GM12878 (cell line): Measurements from ENCODE around the gene NMT1. TPM values are rescaled to one million over a fixed set of nuclear protein-coding genes. Genes with fewer than 3 reads are reported as not detected.

Source experiments
- ASH2L ChIP-seq: fragments of 300-600, 200-600 bp; sonication (generic); IDR thresholded peaks from 2 replicates; pipeline ENCODE4 v1.6.1; 2017; ENCODE audit warnings: low read depth, mild to moderate bottlenecking, borderline replicate concordance
- ATF3 ChIP-seq: IDR thresholded peaks from 2 replicates; pipeline ENCODE4 v1.6.1; 2011; ENCODE audit warnings: low read depth, mild to moderate bottlenecking, low read length, moderate library complexity, borderline replicate concordance; ENCODE audit errors: extremely low read depth
- BCLAF1 ChIP-seq: fragments of 450-650 bp; IDR thresholded peaks from 2 replicates; pipeline ENCODE4 v1.6.1; 2017; ENCODE audit warnings: antibody characterized with exemption, mild to moderate bottlenecking, moderate library complexity
- BMI1 ChIP-seq: fragments of 450-650 bp; IDR thresholded peaks from 2 replicates; pipeline ENCODE4 v1.6.1; 2016; ENCODE audit warnings: mild to moderate bottlenecking, moderate library complexity, borderline replicate concordance
- DPF2 ChIP-seq: fragments of 450-650 bp; IDR thresholded peaks from 2 replicates; pipeline ENCODE4 v1.6.1; 2017; ENCODE audit warnings: mild to moderate bottlenecking
- FOXK2 ChIP-seq: fragments of 450-650 bp; IDR thresholded peaks from 2 replicates; pipeline ENCODE4 v1.6.1; 2017; ENCODE audit warnings: mild to moderate bottlenecking, moderate library complexity
- JUNB ChIP-seq: IDR thresholded peaks from 2 replicates; pipeline ENCODE4 v1.6.1; 2016; ENCODE audit warnings: antibody characterized with exemption, mild to moderate bottlenecking
- MYB ChIP-seq: fragments of 150-350 bp; IDR thresholded peaks from 2 replicates; pipeline ENCODE4 v1.6.1; 2014; ENCODE audit warnings: mild to moderate bottlenecking, low read depth, low read length, borderline replicate concordance
- NR2C1 ChIP-seq: fragments of 450-650 bp; IDR thresholded peaks from 2 replicates; pipeline ENCODE4 v1.6.1; 2017; ENCODE audit warnings: antibody characterized with exemption, mild to moderate bottlenecking, moderate library complexity
- SMARCA5 ChIP-seq: fragments of 450-650 bp; IDR thresholded peaks from 2 replicates; pipeline ENCODE4 v1.6.1; 2017; ENCODE audit warnings: mild to moderate bottlenecking
- SUPT20H ChIP-seq: IDR thresholded peaks from 2 replicates; pipeline ENCODE4 v1.6.1; 2011; ENCODE audit warnings: low read depth, mild to moderate bottlenecking, low read length, moderate library complexity, borderline replicate concordance; ENCODE audit not compliant: control insufficient read depth
- ZBTB11 ChIP-seq: fragments of 450-650 bp; formaldehyde crosslinking; IDR thresholded peaks from 2 replicates; pipeline ENCODE4 v1.5.0; 2022; ENCODE audit warnings: mild to moderate bottlenecking, missing genetic modification characterization
- ZNF384 ChIP-seq: IDR thresholded peaks from 2 replicates; pipeline ENCODE4 v1.6.1; 2012; ENCODE audit warnings: low read depth, mild to moderate bottlenecking, low read length, improper control_type of control experiment, borderline replicate concordance
- ZZZ3 ChIP-seq: IDR thresholded peaks from 2 replicates; pipeline ENCODE4 v1.6.1; 2011; ENCODE audit warnings: low read depth; ENCODE audit not compliant: control insufficient read depth, insufficient read length
- polyA plus RNA-seq, 11 experiments: library from polyadenylated mRNA; depleted of rRNA in 4 of 11; unstranded in 6 of 11; stranded (reverse) in 5 of 11; fragments of >200 nt; fragmentation: Nextera tagmentation in 4 of 11; fragmentation: Illumina TruSeq in 1 of 11; extraction: Ambion mirVana in 4 of 11; extraction: Trizol in 1 of 11; gene quantifications; 1 replicate in 1 of 11; 2 replicates in 10 of 11; pipeline versions ENCODE4 v1.2.1 to v1.2.3, GENCODE V29; 2011 to 2016; ENCODE audit warnings: inconsistent platforms in 2 of 11, missing spikeins in 2 of 11, low read depth in 1 of 11
- total RNA-seq, 4 experiments: library from RNA; depleted of rRNA in 3 of 4; stranded (reverse); fragments of >200 nt in 3 of 4; fragmentation: Illumina TruSeq in 1 of 4; extraction: Trizol in 1 of 4; gene quantifications; 2 replicates each; pipeline versions ENCODE4 v1.2.1 to v1.2.3, GENCODE V29; 2013 to 2021
- TF ChIP-seq, protein P1 (sequence below): fragments of 450-650 bp; IDR thresholded peaks from 2 replicates; pipeline ENCODE4 v1.6.1; 2017; ENCODE audit warnings: mild to moderate bottlenecking
- TF ChIP-seq, protein P2 (sequence below): IDR thresholded peaks from 2 replicates; pipeline ENCODE4 v1.6.1; 2012; ENCODE audit warnings: low read depth, low read length, improper control_type of control experiment
- TF ChIP-seq, protein P3 (sequence below): fragments of 150-350 bp; IDR thresholded peaks from 2 replicates; pipeline ENCODE4 v1.6.1; 2014; ENCODE audit warnings: mild to moderate bottlenecking, low read depth, low read length

NMT1 gene
- total and polyA plus RNA-seq, 10 of the 15 experiments (the other 5 are each of a cell fraction or from before 2014, with no cell fraction given): 96.7 to 395 (median 222) TPM

DNA sequence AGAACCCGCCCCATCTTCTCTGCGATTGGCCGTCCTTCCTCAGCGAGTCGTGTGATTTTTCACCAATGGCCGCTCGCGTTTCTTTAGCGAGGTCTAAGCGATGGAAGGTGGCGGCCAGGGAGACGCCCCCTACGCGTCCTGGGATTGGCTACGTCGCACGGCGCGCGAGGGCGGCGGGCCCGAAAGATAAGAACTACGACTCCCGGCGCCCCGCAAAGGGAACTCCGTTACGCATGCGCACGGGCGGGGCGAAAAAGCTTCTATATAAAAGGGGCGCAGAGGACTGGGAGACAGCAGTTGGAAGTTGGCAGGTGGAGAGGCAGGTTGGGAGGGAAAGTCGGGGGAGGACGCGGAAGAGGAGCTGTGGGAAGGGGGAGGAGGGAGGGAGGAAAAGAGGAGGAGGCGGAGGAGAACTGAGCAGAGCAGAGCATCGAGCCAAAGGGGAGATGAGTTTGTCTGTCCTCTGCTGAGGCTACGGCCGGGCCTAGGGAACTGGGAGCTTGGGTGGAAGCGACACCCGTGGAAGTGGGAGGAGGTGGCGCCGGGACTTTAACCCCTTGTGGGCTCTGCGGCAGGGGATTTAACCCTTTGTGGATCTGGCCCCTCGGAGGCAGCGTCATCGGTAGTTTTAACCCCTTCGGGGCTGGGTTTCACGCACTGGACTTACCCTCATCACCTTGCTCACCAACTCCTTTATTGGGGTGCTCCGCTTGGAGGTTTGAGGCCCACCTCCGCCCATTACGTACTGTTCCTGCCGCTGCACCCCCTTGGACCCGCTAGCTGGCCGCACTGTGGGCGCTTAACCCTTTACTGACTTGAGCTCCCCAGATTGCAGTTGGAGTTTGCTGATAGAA is 87.3 kb downstream of the NMT1 start, which contains the start of gene HEXIM1 (continued):
- TF ChIP-seq, protein P1, sequence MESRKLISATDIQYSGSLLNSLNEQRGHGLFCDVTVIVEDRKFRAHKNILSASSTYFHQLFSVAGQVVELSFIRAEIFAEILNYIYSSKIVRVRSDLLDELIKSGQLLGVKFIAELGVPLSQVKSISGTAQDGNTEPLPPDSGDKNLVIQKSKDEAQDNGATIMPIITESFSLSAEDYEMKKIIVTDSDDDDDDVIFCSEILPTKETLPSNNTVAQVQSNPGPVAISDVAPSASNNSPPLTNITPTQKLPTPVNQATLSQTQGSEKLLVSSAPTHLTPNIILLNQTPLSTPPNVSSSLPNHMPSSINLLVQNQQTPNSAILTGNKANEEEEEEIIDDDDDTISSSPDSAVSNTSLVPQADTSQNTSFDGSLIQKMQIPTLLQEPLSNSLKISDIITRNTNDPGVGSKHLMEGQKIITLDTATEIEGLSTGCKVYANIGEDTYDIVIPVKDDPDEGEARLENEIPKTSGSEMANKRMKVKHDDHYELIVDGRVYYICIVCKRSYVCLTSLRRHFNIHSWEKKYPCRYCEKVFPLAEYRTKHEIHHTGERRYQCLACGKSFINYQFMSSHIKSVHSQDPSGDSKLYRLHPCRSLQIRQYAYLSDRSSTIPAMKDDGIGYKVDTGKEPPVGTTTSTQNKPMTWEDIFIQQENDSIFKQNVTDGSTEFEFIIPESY: peak; percentile 50; the same call in 1 of the 2 replicates
- TF ChIP-seq DPF2: peak; percentile 69
- TF ChIP-seq, protein P2, sequence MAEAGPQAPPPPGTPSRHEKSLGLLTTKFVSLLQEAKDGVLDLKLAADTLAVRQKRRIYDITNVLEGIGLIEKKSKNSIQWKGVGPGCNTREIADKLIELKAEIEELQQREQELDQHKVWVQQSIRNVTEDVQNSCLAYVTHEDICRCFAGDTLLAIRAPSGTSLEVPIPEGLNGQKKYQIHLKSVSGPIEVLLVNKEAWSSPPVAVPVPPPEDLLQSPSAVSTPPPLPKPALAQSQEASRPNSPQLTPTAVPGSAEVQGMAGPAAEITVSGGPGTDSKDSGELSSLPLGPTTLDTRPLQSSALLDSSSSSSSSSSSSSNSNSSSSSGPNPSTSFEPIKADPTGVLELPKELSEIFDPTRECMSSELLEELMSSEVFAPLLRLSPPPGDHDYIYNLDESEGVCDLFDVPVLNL: peak; percentile 82
- TF ChIP-seq ASH2L: 0 out of 2 replicates have a peak, but pooled peaks have one; percentile 11
- no peak; the same call in 1 of the 2 replicates for TF ChIP-seq JUNB
- TF ChIP-seq ZZZ3: no peak
- TF ChIP-seq MYB: peak; percentile 84
- TF ChIP-seq SUPT20H: no peak
- TF ChIP-seq BMI1: peak; percentile 89
- TF ChIP-seq ZBTB11 (CRISPR knock-in tag): peak; percentile 83
- TF ChIP-seq ATF3: no peak
- TF ChIP-seq NR2C1: no peak
- no peak for TF ChIP-seq ZNF384
- TF ChIP-seq FOXK2: no peak
- peak; percentile 59; the same call in 1 of the 2 replicates for TF ChIP-seq SMARCA5
- no peak for TF ChIP-seq BCLAF1
- TF ChIP-seq, protein P3, sequence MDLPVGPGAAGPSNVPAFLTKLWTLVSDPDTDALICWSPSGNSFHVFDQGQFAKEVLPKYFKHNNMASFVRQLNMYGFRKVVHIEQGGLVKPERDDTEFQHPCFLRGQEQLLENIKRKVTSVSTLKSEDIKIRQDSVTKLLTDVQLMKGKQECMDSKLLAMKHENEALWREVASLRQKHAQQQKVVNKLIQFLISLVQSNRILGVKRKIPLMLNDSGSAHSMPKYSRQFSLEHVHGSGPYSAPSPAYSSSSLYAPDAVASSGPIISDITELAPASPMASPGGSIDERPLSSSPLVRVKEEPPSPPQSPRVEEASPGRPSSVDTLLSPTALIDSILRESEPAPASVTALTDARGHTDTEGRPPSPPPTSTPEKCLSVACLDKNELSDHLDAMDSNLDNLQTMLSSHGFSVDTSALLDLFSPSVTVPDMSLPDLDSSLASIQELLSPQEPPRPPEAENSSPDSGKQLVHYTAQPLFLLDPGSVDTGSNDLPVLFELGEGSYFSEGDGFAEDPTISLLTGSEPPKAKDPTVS: peak; percentile 73; the same call in 1 of the 2 replicates
